Thyroid gland (tissue), 4 donors: ENCODE data around the gene DUSP11.

Experiments
- CTCF ChIP-seq, 6 experiments: fragments of 200-600 bp in 3 of 6; fragments of 450-650 bp in 3 of 6; sonication (generic) in 3 of 6; IDR thresholded peaks; one replicate each; pipeline ENCODE4 v1.5.1; 2016 to 2019; ENCODE audit warnings: antibody characterized with exemption in 6 of 6, mild to moderate bottlenecking in 2 of 6, inconsistent platforms in 1 of 6, moderate library complexity in 1 of 6
- POLR2A ChIP-seq, 2 donors: fragments of 450-650 bp; IDR thresholded peaks; one replicate each; pipeline ENCODE4 v1.6.1; 2017; ENCODE audit warnings: antibody characterized with exemption in 2 of 2, mild to moderate bottlenecking in 2 of 2, moderate library complexity in 1 of 2

DNA sequence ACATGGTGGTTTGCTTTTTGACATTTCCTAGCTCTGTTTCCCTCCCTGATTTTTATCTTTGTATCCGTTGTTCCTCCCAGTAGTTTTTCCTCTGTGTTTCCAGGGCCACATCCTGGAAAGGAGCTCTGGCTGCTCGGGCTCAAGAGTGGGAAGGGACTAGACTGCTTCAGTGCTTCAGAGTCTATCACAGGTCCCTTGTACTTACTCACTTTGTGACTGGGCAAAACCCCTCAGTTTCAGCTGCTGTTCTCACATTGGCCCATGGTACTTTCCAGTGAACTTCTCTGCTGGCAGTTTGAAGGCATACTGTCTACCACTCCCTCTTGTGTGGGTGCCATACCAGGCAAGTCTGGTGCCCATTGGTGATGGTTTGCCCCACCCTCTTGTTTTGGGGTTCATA, 41.3 kb upstream of the DUSP11 start:
- no peak for TF ChIP-seq CTCF (IDR thresholded peaks at IDR 0.05)
- TF ChIP-seq POLR2A (IDR thresholded peaks at IDR 0.05), result no peak
